ENCODE measurements around the gene HIP1.
"Not testable (repeated sequence)": the region's sequence is repeated elsewhere in the genome, so short reads cannot be mapped to it uniquely, and the experiment has no call there.

The HIP1 gene

GRCh38 chr7:75604408-75604807, 134.3 kb downstream of the HIP1 start:
- no peak overlapping the region for H3K9ac ChIP-seq (ENCODE audit: low read length in 5 of 5)
- H3K9me3 ChIP-seq (ENCODE audit: control insufficient read depth in 5 of 5, low read length in 5 of 5), result no peaks in the 10 kb centered on the region

GRCh38 chr7:75602831-75603230, 135.9 kb downstream of the HIP1 start:
- not testable (repeated sequence) for H3K27ac ChIP-seq (ENCODE audit: low read depth, low read length); H3K27me3 ChIP-seq (ENCODE audit: control insufficient read depth in 5 of 5, insufficient read depth in 4 of 5, low read length in 5 of 5); H3K9ac ChIP-seq (ENCODE audit: low read length in 5 of 5); H3K36me3 ChIP-seq (ENCODE audit: control insufficient read depth in 5 of 5, insufficient read depth in 5 of 5, low read length in 5 of 5); H3K4me3 ChIP-seq (ENCODE audit: low read depth in 1 of 5, low read length in 5 of 5); H3K9me3 ChIP-seq (ENCODE audit: control insufficient read depth in 5 of 5, low read length in 5 of 5)
- peaks cover 3 to 24% (median 15%) of the 10 kb centered on the region in 5 donors for H3K4me1 ChIP-seq (ENCODE audit: control insufficient read depth in 5 of 5, insufficient read depth in 5 of 5, low read length in 5 of 5)

More at GRCh38 chr7:75604408-75604807, 134.3 kb downstream of the HIP1 start:
- no peak overlapping the region for H3K4me3 ChIP-seq (ENCODE audit: low read depth in 1 of 5, low read length in 5 of 5)
- peaks cover 0 to 11% (median 8%) of the 10 kb centered on the region in 5 donors for H3K4me1 ChIP-seq (ENCODE audit: control insufficient read depth in 5 of 5, insufficient read depth in 5 of 5, low read length in 5 of 5)
- no peaks in the 10 kb centered on the region for H3K36me3 ChIP-seq (ENCODE audit: control insufficient read depth in 5 of 5, insufficient read depth in 5 of 5, low read length in 5 of 5)
- H3K27ac ChIP-seq (ENCODE audit: low read depth, low read length), result no peak overlapping the region
- no peaks in the 10 kb centered on the region for H3K27me3 ChIP-seq (ENCODE audit: control insufficient read depth in 5 of 5, insufficient read depth in 4 of 5, low read length in 5 of 5)

GRCh38 chr7:75601539-75601938, 137.2 kb downstream of the HIP1 start:
- H3K9ac ChIP-seq (ENCODE audit: low read length in 5 of 5), result no peak overlapping the region
- no peak overlapping the region for H3K4me3 ChIP-seq (ENCODE audit: low read depth in 1 of 5, low read length in 5 of 5)
- H3K27me3 ChIP-seq (ENCODE audit: control insufficient read depth in 5 of 5, insufficient read depth in 4 of 5, low read length in 5 of 5), result no peaks in the 10 kb centered on the region
- peaks cover 3 to 36% (median 19%) of the 10 kb centered on the region in 5 donors for H3K4me1 ChIP-seq (ENCODE audit: control insufficient read depth in 5 of 5, insufficient read depth in 5 of 5, low read length in 5 of 5)
- H3K36me3 ChIP-seq (ENCODE audit: control insufficient read depth in 5 of 5, insufficient read depth in 5 of 5, low read length in 5 of 5), result peaks cover 0 to 11% (median 6%) of the 10 kb centered on the region in 5 donors
- H3K27ac ChIP-seq (ENCODE audit: low read depth, low read length), result no peak overlapping the region
- no peaks in the 10 kb centered on the region for H3K9me3 ChIP-seq (ENCODE audit: control insufficient read depth in 5 of 5, low read length in 5 of 5)

GRCh38 chr7:75600748-75601147, 138.0 kb downstream of the HIP1 start:
- not testable (repeated sequence) for H3K27me3 ChIP-seq (ENCODE audit: control insufficient read depth in 5 of 5, insufficient read depth in 4 of 5, low read length in 5 of 5); H3K9me3 ChIP-seq (ENCODE audit: control insufficient read depth in 5 of 5, low read length in 5 of 5); H3K4me3 ChIP-seq (ENCODE audit: low read depth in 1 of 5, low read length in 5 of 5); H3K27ac ChIP-seq (ENCODE audit: low read depth, low read length); H3K9ac ChIP-seq (ENCODE audit: low read length in 5 of 5)
- H3K36me3 ChIP-seq (ENCODE audit: control insufficient read depth in 5 of 5, insufficient read depth in 5 of 5, low read length in 5 of 5), result peaks cover 0 to 14% (median 6%) of the 10 kb centered on the region in 5 donors
- peaks cover 3 to 36% (median 19%) of the 10 kb centered on the region in 5 donors for H3K4me1 ChIP-seq (ENCODE audit: control insufficient read depth in 5 of 5, insufficient read depth in 5 of 5, low read length in 5 of 5)

GRCh38 chr7:75599244-75599781, 139.4 kb downstream of the HIP1 start:
- peaks cover 3 to 35% (median 16%) of the 10 kb centered on the region in 5 donors for H3K4me1 ChIP-seq (ENCODE audit: control insufficient read depth in 5 of 5, insufficient read depth in 5 of 5, low read length in 5 of 5)
- peaks cover 0 to 19% (median 6%) of the 10 kb centered on the region in 5 donors for H3K36me3 ChIP-seq (ENCODE audit: control insufficient read depth in 5 of 5, insufficient read depth in 5 of 5, low read length in 5 of 5)
- no peaks in the 10 kb centered on the region for H3K27me3 ChIP-seq (ENCODE audit: control insufficient read depth in 5 of 5, insufficient read depth in 4 of 5, low read length in 5 of 5)
- H3K9ac ChIP-seq (ENCODE audit: low read length in 5 of 5), result peak overlapping the region in 2 of 5 donors; percentile 25 to 56
- peak overlapping the region in 3 of 5 donors; percentile 17 to 30 (median 29) for H3K4me3 ChIP-seq (ENCODE audit: low read depth in 1 of 5, low read length in 5 of 5)
- no peaks in the 10 kb centered on the region for H3K9me3 ChIP-seq (ENCODE audit: control insufficient read depth in 5 of 5, low read length in 5 of 5)
- H3K27ac ChIP-seq (ENCODE audit: low read depth, low read length), result peak overlapping the region; percentile 41

GRCh38 chr7:75596727-75597614, 141.8 kb downstream of the HIP1 start:
- no peaks in the 10 kb centered on the region for H3K9me3 ChIP-seq (ENCODE audit: control insufficient read depth in 5 of 5, low read length in 5 of 5)
- H3K36me3 ChIP-seq (ENCODE audit: control insufficient read depth in 5 of 5, insufficient read depth in 5 of 5, low read length in 5 of 5), result peaks cover 0 to 29% (median 15%) of the 10 kb centered on the region in 5 donors
- H3K9ac ChIP-seq (ENCODE audit: low read length in 5 of 5), result no peak overlapping the region
- H3K27me3 ChIP-seq (ENCODE audit: control insufficient read depth in 5 of 5, insufficient read depth in 4 of 5, low read length in 5 of 5), result no peaks in the 10 kb centered on the region
- H3K4me3 ChIP-seq (ENCODE audit: low read depth in 1 of 5, low read length in 5 of 5), result no peak overlapping the region
- H3K27ac ChIP-seq (ENCODE audit: low read depth, low read length), result no peak overlapping the region
- H3K4me1 ChIP-seq (ENCODE audit: control insufficient read depth in 5 of 5, insufficient read depth in 5 of 5, low read length in 5 of 5), result peaks cover 3 to 31% (median 12%) of the 10 kb centered on the region in 5 donors

GRCh38 chr7:75595766-75596165, 143.0 kb downstream of the HIP1 start:
- Histone ChIP-seq H3K4me1 (ENCODE audit: control insufficient read depth in 5 of 5, insufficient read depth in 5 of 5, low read length in 5 of 5) (peaks cover 3 to 31% (median 12%) of the 10 kb centered on the region in 5 donors), H3K27me3 (ENCODE audit: control insufficient read depth in 5 of 5, insufficient read depth in 4 of 5, low read length in 5 of 5) (no peaks in the 10 kb centered on the region), H3K36me3 (ENCODE audit: control insufficient read depth in 5 of 5, insufficient read depth in 5 of 5, low read length in 5 of 5) (peaks cover under 1 to 41% (median 24%) of the 10 kb centered on the region in 5 donors), H3K27ac (ENCODE audit: low read depth, low read length) (no peak overlapping the region), H3K9me3 (ENCODE audit: control insufficient read depth in 5 of 5, low read length in 5 of 5) (no peaks in the 10 kb centered on the region), H3K4me3 (ENCODE audit: low read depth in 1 of 5, low read length in 5 of 5) (no peak overlapping the region), H3K9ac (ENCODE audit: low read length in 5 of 5) (no peak overlapping the region)

GRCh38 chr7:75593500-75594184, 145.1 kb downstream of the HIP1 start:
- H3K27ac ChIP-seq (ENCODE audit: low read depth, low read length); H3K27me3 ChIP-seq (ENCODE audit: control insufficient read depth in 5 of 5, insufficient read depth in 4 of 5, low read length in 5 of 5); H3K9ac ChIP-seq (ENCODE audit: low read length in 5 of 5); H3K9me3 ChIP-seq (ENCODE audit: control insufficient read depth in 5 of 5, low read length in 5 of 5); H3K4me3 ChIP-seq (ENCODE audit: low read depth in 1 of 5, low read length in 5 of 5): not testable (repeated sequence)
- H3K36me3 ChIP-seq (ENCODE audit: control insufficient read depth in 5 of 5, insufficient read depth in 5 of 5, low read length in 5 of 5), result peaks cover 6 to 40% (median 24%) of the 10 kb centered on the region in 5 donors
- H3K4me1 ChIP-seq (ENCODE audit: control insufficient read depth in 5 of 5, insufficient read depth in 5 of 5, low read length in 5 of 5), result peaks cover 0 to 20% (median 4%) of the 10 kb centered on the region in 5 donors

- Histone ChIP-seq H3K4me1 (ENCODE audit: control insufficient read depth in 5 of 5, insufficient read depth in 5 of 5, low read length in 5 of 5) (peaks cover 0 to 2% (median 0%) of the 10 kb centered on the region in 5 donors), H3K27ac (ENCODE audit: low read depth, low read length) (no peak overlapping the region), H3K9me3 (ENCODE audit: control insufficient read depth in 5 of 5, low read length in 5 of 5) (no peaks in the 10 kb centered on the region), H3K27me3 (ENCODE audit: control insufficient read depth in 5 of 5, insufficient read depth in 4 of 5, low read length in 5 of 5) (no peaks in the 10 kb centered on the region), H3K9ac (ENCODE audit: low read length in 5 of 5) (no peak overlapping the region), H3K36me3 (ENCODE audit: control insufficient read depth in 5 of 5, insufficient read depth in 5 of 5, low read length in 5 of 5) (peaks cover 6 to 42% (median 21%) of the 10 kb centered on the region in 5 donors), H3K4me3 (ENCODE audit: low read depth in 1 of 5, low read length in 5 of 5) (no peak overlapping the region)
Observed at GRCh38 chr7:75591467-75592255, 147.1 kb downstream of the HIP1 start.
